HG02642 (cell line): ENCODE measurements around the gene RPL39L.

ENCODE experiments used
- ATAC-seq: cut with Tn5 transposase; IDR thresholded peaks from one replicate; pipeline ENCODE4 v1.9.1; 2021; ENCODE audit warnings: mild to moderate bottlenecking; ENCODE audit not compliant: unreplicated experiment, poor library complexity

RPL39L gene

GRCh38 chr3:187072102-187072501 is 67.2 kb downstream of the RPL39L start:
- no peak for ATAC-seq
